ENCODE measurements around the gene STOM.

The STOM gene

GRCh38 chr9:121344184-121344583 lies 25.9 kb downstream of the STOM start:
- DNase-seq: no peak

- no peak for DNase-seq
These were observed 29.2 kb downstream of the STOM start for GRCh38 chr9:121340676-121341392.

- no peak for DNase-seq
These were observed 30.6 kb downstream of the STOM start for GRCh38 chr9:121339437-121339836.

- no peak for DNase-seq
These were observed 33.4 kb downstream of the STOM start for GRCh38 chr9:121336665-121337064.

- no peak for DNase-seq
These were observed 35.9 kb downstream of the STOM start for GRCh38 chr9:121333950-121334773.

- DNase-seq: no peak
These were observed 37.9 kb downstream of the STOM start for GRCh38 chr9:121331992-121332685.

- no peak for DNase-seq
These were observed 38.5 kb downstream of the STOM start for GRCh38 chr9:121331549-121331948.

- no peak for DNase-seq
These were observed 41.0 kb downstream of the STOM start for GRCh38 chr9:121328876-121329681.

GRCh38 chr9:121328476-121328875 lies 41.6 kb downstream of the STOM start:
- no peak for DNase-seq

GRCh38 chr9:121326901-121327613 lies 43.0 kb downstream of the STOM start:
- no peak for DNase-seq

- no peak for DNase-seq
These were observed 43.8 kb downstream of the STOM start for GRCh38 chr9:121326130-121326838.

GRCh38 chr9:121325387-121325786 lies 44.7 kb downstream of the STOM start:
- DNase-seq: no peak

GRCh38 chr9:121324755-121325154 lies 45.3 kb downstream of the STOM start:
- no peak for DNase-seq

GRCh38 chr9:121324316-121324715 lies 45.7 kb downstream of the STOM start:
- DNase-seq: no peak

GRCh38 chr9:121323449-121324151 lies 46.5 kb downstream of the STOM start:
- DNase-seq: no peak

GRCh38 chr9:121322737-121323448 lies 47.2 kb downstream of the STOM start:
- no peak for DNase-seq

GRCh38 chr9:121322037-121322736 lies 47.9 kb downstream of the STOM start:
- DNase-seq: peak; percentile 29 to 44

GRCh38 chr9:121321016-121321503 lies 49.0 kb downstream of the STOM start:
- no peak for DNase-seq

- no peak for DNase-seq
These were observed 50.7 kb downstream of the STOM start for GRCh38 chr9:121319383-121319780.
